GM12878 (cell line): ENCODE measurements around the gene PMIS2. TPM values are rescaled to one million over a fixed set of nuclear protein-coding genes. Genes with fewer than 3 reads are reported as not detected.
A peak's percentile ranks its signal among the peaks of the same experiment; 100 is the strongest.

ENCODE experiments used
- ATAC-seq: fragments of 200-7000 bp; cut with Tn5 transposase; 3 replicates; pipeline ENCODE4 v1.9.1; 2020; ENCODE audit warnings: mild to moderate bottlenecking, moderate library complexity
- BruUV-seq: library from RNA; stranded (reverse); fragments of 400-500 nt; replicated peaks from 2 replicates; lab custom pipeline; 2021; lab: Mats Ljungman, UMichigan
- CTCF ChIA-PET: fragments of 300-600 bp; sonication (Branson Sonifier 250); formaldehyde crosslinking; extraction: SDS; loops from one replicate; lab custom pipeline; 2021; ENCODE audit warnings: inconsistent platforms; lab: Yijun Ruan, JAX
- POLR2A ChIA-PET: fragments of 350-600 bp; formaldehyde crosslinking; extraction: SDS; loops from one replicate; lab custom pipeline; 2021; ENCODE audit warnings: inconsistent platforms; lab: Charles Lee
- RAD21 ChIA-PET: fragments of 300-600 bp; sonication (Branson Sonifier 250); formaldehyde crosslinking; loops from one replicate; lab custom pipeline; 2023; ENCODE audit warnings: antibody characterized with exemption; ENCODE audit not compliant: unreplicated experiment; lab: Charles Lee
- SMC1A ChIA-PET: fragments of 300-600 bp; sonication (Branson Sonifier 250); formaldehyde crosslinking; loops from one replicate; lab custom pipeline; 2023; ENCODE audit not compliant: unreplicated experiment, uncharacterized antibody; lab: Charles Lee
- DNase-seq: peaks from one replicate; pipeline ENCODE4 v3.0.0-alpha.2; 2011; ENCODE audit warnings: low read depth, low spot score
- FAIRE-seq: peaks from 3 replicates; lab custom pipeline; 2011; peaks lifted over from hg19 to GRCh38; lab: Jason Lieb, UNC
- H2AFZ ChIP-seq: 2 replicates; pipeline ENCODE4 v1.6.0; 2011; ENCODE audit warnings: low read depth, low read length, control low read depth; ENCODE audit not compliant: control insufficient read depth
- H3K27ac ChIP-seq: 2 replicates; pipeline ENCODE4 v1.5.1; 2011; ENCODE audit warnings: control low read depth; ENCODE audit not compliant: control insufficient read depth, insufficient read depth
- H3K27me3 ChIP-seq, 2 experiments: replicated peaks in 1 of 2; 2 replicates each; pipeline versions ENCODE4 v1.6.0 to v1.6.1; 2011; ENCODE audit warnings: low read length in 1 of 2; ENCODE audit not compliant: control insufficient read depth in 2 of 2, insufficient read depth in 2 of 2
- H3K36me3 ChIP-seq, 2 experiments: 2 replicates each; pipeline ENCODE4 v1.5.1; 2011; ENCODE audit warnings: low read length in 1 of 2; ENCODE audit not compliant: control insufficient read depth in 2 of 2, insufficient read depth in 2 of 2
- H3K4me1 ChIP-seq: 2 replicates; pipeline ENCODE4 v1.6.1; 2011; ENCODE audit warnings: mild to moderate bottlenecking, low read length, moderate library complexity, mixed read lengths; ENCODE audit not compliant: control insufficient read depth, insufficient read depth
- H3K4me2 ChIP-seq: 2 replicates; pipeline ENCODE4 v1.6.0; 2011; ENCODE audit warnings: control low read depth; ENCODE audit not compliant: control insufficient read depth, insufficient read depth
- H3K4me3 ChIP-seq: fragments of 200-600 bp; sonication (generic); 2 replicates; pipeline ENCODE4 v1.5.1; 2016
- H3K79me2 ChIP-seq: 2 replicates; pipeline ENCODE4 v1.6.0; 2011; ENCODE audit warnings: low read length; ENCODE audit not compliant: control insufficient read depth, insufficient read depth
- H3K9ac ChIP-seq: 2 replicates; pipeline ENCODE4 v1.8.0; 2011; ENCODE audit warnings: low read length, control low read depth, mixed read lengths; ENCODE audit not compliant: control insufficient read depth, insufficient read depth
- H3K9me3 ChIP-seq: replicated peaks from 3 replicates; pipeline ENCODE4 v1.5.1; 2011; ENCODE audit warnings: mild to moderate bottlenecking, low read length; ENCODE audit not compliant: control insufficient read depth, insufficient read depth
- H4K20me1 ChIP-seq: 2 replicates; pipeline ENCODE4 v1.6.0; 2011; ENCODE audit not compliant: control insufficient read depth, insufficient read depth
- BACH1 ChIP-seq: fragments of 450-650 bp; IDR thresholded peaks from 2 replicates; pipeline ENCODE4 v1.6.1; 2017; ENCODE audit warnings: mild to moderate bottlenecking, borderline replicate concordance
- HCFC1 ChIP-seq: fragments of 150-350 bp; IDR thresholded peaks from 2 replicates; pipeline ENCODE4 v1.6.1; 2014; ENCODE audit warnings: low read length
- IRF4 ChIP-seq: IDR thresholded peaks from 2 replicates; pipeline ENCODE4 v1.6.1; 2011; ENCODE audit warnings: low read depth, low read length
- RCOR1 ChIP-seq: conservative IDR thresholded peaks from 2 replicates; pipeline ENCODE4 v1.6.1; 2012; ENCODE audit warnings: low read depth, low read length, improper control_type of control experiment
- RELA ChIP-seq: fragments of 450-650 bp; IDR thresholded peaks from 2 replicates; pipeline ENCODE4 v1.8.0; 2014; ENCODE audit warnings: borderline replicate concordance; ENCODE audit not compliant: partially characterized antibody
- SIX5 ChIP-seq: IDR thresholded peaks from 2 replicates; pipeline ENCODE4 v1.6.1; 2011; ENCODE audit warnings: mild to moderate bottlenecking, low read depth, low read length, moderate library complexity; ENCODE audit not compliant: severe bottlenecking
- SMC3 ChIP-seq: IDR thresholded peaks from 2 replicates; pipeline ENCODE4 v1.6.1; 2011; ENCODE audit warnings: low read length, improper control_type of control experiment, borderline replicate concordance
- STAT1 ChIP-seq: fragments of 450-650 bp; conservative IDR thresholded peaks from 2 replicates; pipeline ENCODE4 v1.6.1; 2014; ENCODE audit warnings: antibody characterized with exemption, mild to moderate bottlenecking
- YY1 ChIP-seq: IDR thresholded peaks from 2 replicates; pipeline ENCODE4 v1.6.1; 2011; ENCODE audit warnings: low read depth, mild to moderate bottlenecking, low read length
- WGBS: methylation state at CpG from one replicate; pipeline ENCODE4 v1.1.6; 2016; ENCODE audit warnings: low lambda C conversion rate; ENCODE audit not compliant: insufficient replicate concordance, insufficient coverage; ENCODE audit errors: missing lambda C conversion rate; 5-methylcytosine and 5-hydroxymethylcytosine counted together
- in situ Hi-C: fragments of 300-500 bp; cut with MboI; formaldehyde crosslinking; loops from 9 replicates; pipeline ENCODE4 v1.14.3; 2018; ENCODE audit warnings: mixed read lengths
- intact Hi-C: fragments of 100-400 bp; cut with micrococcal nuclease; formaldehyde crosslinking; loops from one replicate; pipeline ENCODE4 v1.14.2; 2022; ENCODE audit not compliant: unreplicated experiment
- polyA plus RNA-seq, 11 experiments: library from polyadenylated mRNA; depleted of rRNA in 4 of 11; unstranded in 6 of 11; stranded (reverse) in 5 of 11; fragments of >200 nt; fragmentation: Nextera tagmentation in 4 of 11; fragmentation: Illumina TruSeq in 1 of 11; extraction: Ambion mirVana in 4 of 11; extraction: Trizol in 1 of 11; gene quantifications; 1 replicate in 1 of 11; 2 replicates in 10 of 11; pipeline versions ENCODE4 v1.2.1 to v1.2.3, GENCODE V29; 2011 to 2016; ENCODE audit warnings: inconsistent platforms in 2 of 11, missing spikeins in 2 of 11, low read depth in 1 of 11
- total RNA-seq, 4 experiments: library from RNA; depleted of rRNA in 3 of 4; stranded (reverse); fragments of >200 nt in 3 of 4; fragmentation: Illumina TruSeq in 1 of 4; extraction: Trizol in 1 of 4; gene quantifications; 2 replicates each; pipeline versions ENCODE4 v1.2.1 to v1.2.3, GENCODE V29; 2013 to 2021
- TF ChIP-seq, protein P1 (sequence below): IDR thresholded peaks from 2 replicates; pipeline ENCODE4 v1.6.1; 2011; ENCODE audit warnings: borderline replicate concordance, low read depth, mild to moderate bottlenecking, moderate library complexity, low read length; ENCODE audit not compliant: insufficient read depth, poor library complexity, severe bottlenecking

Gene PMIS2
- total and polyA plus RNA-seq, 10 of the 15 experiments (the other 5 are each of a cell fraction or from before 2014, with no cell fraction given), result not detected

- TF ChIP-seq, protein P1, sequence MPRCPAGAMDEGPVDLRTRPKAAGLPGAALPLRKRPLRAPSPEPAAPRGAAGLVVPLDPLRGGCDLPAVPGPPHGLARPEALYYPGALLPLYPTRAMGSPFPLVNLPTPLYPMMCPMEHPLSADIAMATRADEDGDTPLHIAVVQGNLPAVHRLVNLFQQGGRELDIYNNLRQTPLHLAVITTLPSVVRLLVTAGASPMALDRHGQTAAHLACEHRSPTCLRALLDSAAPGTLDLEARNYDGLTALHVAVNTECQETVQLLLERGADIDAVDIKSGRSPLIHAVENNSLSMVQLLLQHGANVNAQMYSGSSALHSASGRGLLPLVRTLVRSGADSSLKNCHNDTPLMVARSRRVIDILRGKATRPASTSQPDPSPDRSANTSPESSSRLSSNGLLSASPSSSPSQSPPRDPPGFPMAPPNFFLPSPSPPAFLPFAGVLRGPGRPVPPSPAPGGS, result no peak
These were observed 21.7 kb downstream of the PMIS2 start (continued) for GRCh38 chr19:35607661-35608060.

DNA sequence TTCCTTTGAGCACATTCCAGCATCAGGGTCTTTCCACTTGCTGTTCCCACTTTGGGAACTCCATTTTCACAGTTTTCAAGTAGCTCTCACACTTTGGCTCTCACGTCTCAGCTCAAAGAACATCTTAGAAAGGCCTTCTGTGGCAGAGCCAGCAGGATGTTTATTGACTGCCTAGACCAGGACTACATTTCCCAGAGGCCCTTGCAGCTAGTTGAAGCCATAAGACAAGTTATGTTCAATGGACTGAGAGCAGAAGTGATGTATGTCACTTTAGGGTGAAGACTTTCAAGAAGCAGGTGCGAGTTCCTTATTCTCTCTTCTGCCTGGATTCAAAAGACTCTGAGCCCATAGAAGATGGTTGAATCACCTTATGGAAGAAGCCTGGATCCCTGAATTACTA is 22.3 kb downstream of the PMIS2 start:
- Histone ChIP-seq H3K4me2 (no peak overlapping the region), H3K4me3 (no peak overlapping the region), H3K9me3 (peaks cover 9% of the 10 kb centered on the region), H3K36me3 (no peaks in the 10 kb centered on the region), H3K9ac (no peak overlapping the region), H4K20me1 (no peaks in the 10 kb centered on the region), H3K27ac (no peak overlapping the region), H3K27me3 (no peaks in the 10 kb centered on the region), H3K79me2 (peaks cover 4% of the 10 kb centered on the region), H3K4me1 (peaks cover 17% of the 10 kb centered on the region), H2AFZ (peak overlapping the region; percentile 15; the same call in 1 of the 2 replicates)
- in situ Hi-C loops (no loop called here), intact Hi-C loops (no loop called here)
- no peak for ATAC-seq
- no TSS peak for BruUV-seq
- TF ChIP-seq HCFC1 (peak; percentile 61), RCOR1 (no peak), SMC3 (no peak), SIX5 (peak; percentile 70), STAT1 (no peak), RELA (no peak), IRF4 (no peak), BACH1 (no peak), YY1 (peak; percentile 65; the same call in 1 of the 2 replicates)
- peak; percentile 41 for FAIRE-seq
- DNase-seq, result no peak
- WGBS, result 28% methylated on average over 2 of the region's 2 CpGs
- ChIA-PET POLR2A (interaction anchor here (0.6 to 1.5 kb wide), 5 partner anchors 11 to 98 kb away, joined by 3 to 16 read pairs (median 4); no protein-coding TSS in a partner anchor), SMC1A (interaction anchor here (1.0 to 2.2 kb wide), 2 partner anchors 10 to 15 kb away, joined by 3 to 14 read pairs; no protein-coding TSS in a partner anchor), CTCF (interaction anchor here (0.6 to 3.0 kb wide), 5 partner anchors 10 to 416 kb away, joined by 3 to 10 read pairs (median 4); no protein-coding TSS in a partner anchor), RAD21 (interaction anchor here (3.1 kb wide), 1 partner anchor 10 kb away, joined by 11 read pairs; no protein-coding TSS in a partner anchor)
